Endothelial cell of umbilical vein (primary cell): ENCODE measurements around the gene NOL4. TPM values are rescaled to one million over a fixed set of nuclear protein-coding genes. Genes with fewer than 3 reads are reported as not detected.

ENCODE experiments used
- BruUV-seq: library from RNA; stranded (reverse); fragments of 400-500 nt; replicated peaks from 2 replicates; lab custom pipeline; 2021; lab: Mats Ljungman, UMichigan
- CTCF ChIA-PET: fragments of 300-600, 350-600 bp; sonication (Branson Sonifier 250); formaldehyde crosslinking; loops from one replicate; lab custom pipeline; 2021; ENCODE audit warnings: antibody characterized with exemption, inconsistent platforms; lab: Charles Lee
- POLR2A ChIA-PET: fragments of 300-600, 350-600 bp; sonication (Branson Sonifier 250); formaldehyde crosslinking; loops from one replicate; lab custom pipeline; 2021; ENCODE audit warnings: antibody characterized with exemption, inconsistent platforms; lab: Charles Lee
- DNase-seq: peaks from one replicate; pipeline ENCODE4 v3.0.0-alpha.2; 2011; ENCODE audit warnings: low read depth, low spot score
- FAIRE-seq: peaks from 2 replicates; lab custom pipeline; 2011; peaks lifted over from hg19 to GRCh38; lab: Jason Lieb, UNC
- H2AFZ ChIP-seq: 2 replicates; pipeline ENCODE4 v1.6.0; 2012; ENCODE audit warnings: low read depth, low read length, control low read depth, inconsistent platforms
- H3K27ac ChIP-seq: 2 replicates; pipeline ENCODE4 v1.5.1; 2011; ENCODE audit warnings: low read depth, mild to moderate bottlenecking, control low read depth, low read length, moderate library complexity; ENCODE audit not compliant: insufficient read depth
- H3K27me3 ChIP-seq, 2 experiments: 2 replicates each; pipeline versions ENCODE4 v1.6.0 to v1.6.1; 2011; ENCODE audit warnings: low read length in 2 of 2, mixed read lengths in 1 of 2; ENCODE audit not compliant: control insufficient read depth in 2 of 2, insufficient read depth in 2 of 2
- H3K36me3 ChIP-seq, 2 experiments: 2 replicates in 1 of 2; 3 replicates in 1 of 2; pipeline ENCODE4 v1.5.1; 2011; ENCODE audit warnings: low read length in 2 of 2, mild to moderate bottlenecking in 1 of 2, moderate library complexity in 1 of 2; ENCODE audit not compliant: control insufficient read depth in 2 of 2, insufficient read depth in 2 of 2; ENCODE audit errors: extremely low read depth in 1 of 2
- H3K4me1 ChIP-seq: 3 replicates; pipeline ENCODE4 v1.5.1; 2011; ENCODE audit warnings: mild to moderate bottlenecking, low read length; ENCODE audit not compliant: control insufficient read depth, insufficient read depth; ENCODE audit errors: extremely low read depth
- H3K4me2 ChIP-seq: 2 replicates; pipeline ENCODE4 v1.6.1; 2011; ENCODE audit warnings: low read length, control low read depth, mixed read lengths; ENCODE audit not compliant: insufficient read depth
- H3K4me3 ChIP-seq, 3 experiments: fragments of 200-600 bp in 1 of 3; sonication (generic), shearing (Covaris generic) in 1 of 3; replicated peaks in 1 of 3; 2 replicates each; pipeline ENCODE4 v1.5.1; 2011 to 2016; ENCODE audit warnings: control low read depth in 3 of 3, low read length in 3 of 3, mild to moderate bottlenecking in 2 of 3, inconsistent platforms in 1 of 3, low read depth in 1 of 3, moderate library complexity in 1 of 3; ENCODE audit not compliant: insufficient read depth in 1 of 3
- H3K79me2 ChIP-seq: 2 replicates; pipeline ENCODE4 v1.6.0; 2012; ENCODE audit warnings: low read length, inconsistent platforms; ENCODE audit not compliant: control insufficient read depth, insufficient read depth
- H3K9ac ChIP-seq: replicated peaks from 2 replicates; pipeline ENCODE3; 2011; ENCODE audit warnings: low read length, control low read depth; ENCODE audit not compliant: insufficient read depth; ENCODE audit errors: extremely low read depth
- H3K9me1 ChIP-seq: replicated peaks from 3 replicates; pipeline ENCODE4 v1.6.0; 2011; ENCODE audit warnings: mild to moderate bottlenecking, low read length; ENCODE audit not compliant: control insufficient read depth, insufficient read depth; ENCODE audit errors: extremely low read depth
- H3K9me3 ChIP-seq: replicated peaks from 2 replicates; pipeline ENCODE4 v1.5.1; 2012; ENCODE audit warnings: low read length, inconsistent platforms; ENCODE audit not compliant: control insufficient read depth, insufficient read depth
- H4K20me1 ChIP-seq: replicated peaks from 2 replicates; pipeline ENCODE3; 2011; ENCODE audit warnings: mild to moderate bottlenecking, low read length; ENCODE audit not compliant: control insufficient read depth, insufficient read depth; ENCODE audit errors: extremely low read depth
- FOS ChIP-seq: IDR thresholded peaks from 2 replicates; pipeline ENCODE4 v1.6.1; 2011; ENCODE audit warnings: mild to moderate bottlenecking, low read length, moderate library complexity, borderline replicate concordance; ENCODE audit not compliant: insufficient read depth
- GATA2 ChIP-seq: IDR thresholded peaks from 2 replicates; pipeline ENCODE4 v1.7.0; 2011; ENCODE audit warnings: low read depth, mild to moderate bottlenecking, moderate library complexity, mixed read lengths, low read length; ENCODE audit not compliant: insufficient read length, insufficient read depth
- JUN ChIP-seq: IDR thresholded peaks from 2 replicates; pipeline ENCODE4 v1.6.1; 2011; ENCODE audit warnings: borderline replicate concordance, low read depth; ENCODE audit not compliant: insufficient read length, insufficient read depth
- MYC ChIP-seq: IDR thresholded peaks from one replicate; pipeline ENCODE4 v1.6.1; 2011; ENCODE audit warnings: mild to moderate bottlenecking, low read depth, low read length
- POLR2A ChIP-seq: IDR thresholded peaks from 2 replicates; pipeline ENCODE4 v1.6.1; 2012; ENCODE audit warnings: low read depth, mild to moderate bottlenecking, control low read depth, low read length
- dilution Hi-C: fragments of 300-500 bp; cut with MboI; formaldehyde crosslinking; loops from one replicate; pipeline ENCODE4 v1.15.0; 2019; ENCODE audit warnings: low sequenced_read_pairs; ENCODE audit not compliant: extremely low pct_ligation_motif_present
- intact Hi-C: fragments of 100-400 bp; cut with micrococcal nuclease; formaldehyde crosslinking; loops from one replicate; pipeline ENCODE4 v1.10.0; 2022
- polyA plus RNA-seq, 4 experiments: library from polyadenylated mRNA; depleted of rRNA in 3 of 4; stranded (reverse) in 3 of 4; unstranded in 1 of 4; fragments of >200 nt; gene quantifications; 2 replicates each; pipeline versions ENCODE4 v1.2.1 to v1.2.3, GENCODE V29; 2011 to 2012; ENCODE audit warnings: missing spikeins in 1 of 4
- total RNA-seq: library from RNA; stranded (reverse); gene quantifications from 2 replicates; pipeline ENCODE4 v1.2.3, GENCODE V29; 2021
- TF ChIP-seq, protein P1 (sequence below), 2 donors: IDR thresholded peaks; 1 replicate in 1 of 2; 2 replicates in 1 of 2; pipeline ENCODE4 v1.5.1; 2011; ENCODE audit warnings: low read length in 2 of 2, mild to moderate bottlenecking in 2 of 2, moderate library complexity in 2 of 2, control low read depth in 1 of 2, inconsistent platforms in 1 of 2, low read depth in 1 of 2; ENCODE audit not compliant: insufficient read depth in 1 of 2; ENCODE audit errors: extremely low read depth in 1 of 2

NOL4 gene
- total and polyA plus RNA-seq, 2 donors (not counting 3 experiments of a cell fraction or from before 2014, with no cell fraction given), result not detected

- no peaks in the 10 kb centered on the region for H3K9me3 ChIP-seq
- H3K4me1 ChIP-seq, result no peaks in the 10 kb centered on the region
- H3K79me2 ChIP-seq, result no peaks in the 10 kb centered on the region
- intact Hi-C loops, result no loop called here
- no peaks in the 10 kb centered on the region for H3K36me3 ChIP-seq
- dilution Hi-C loops, result no loop called here
- no peak overlapping the region for H3K9ac ChIP-seq
- no peaks in the 10 kb centered on the region for H4K20me1 ChIP-seq
- no peak overlapping the region for H3K4me2 ChIP-seq
- BruUV-seq, result no TSS peak
- no peak overlapping the region for H3K4me3 ChIP-seq
- DNase-seq (no peak), FAIRE-seq (no peak)
- TF ChIP-seq POLR2A (no peak), JUN (no peak)
- TF ChIP-seq, protein P1, sequence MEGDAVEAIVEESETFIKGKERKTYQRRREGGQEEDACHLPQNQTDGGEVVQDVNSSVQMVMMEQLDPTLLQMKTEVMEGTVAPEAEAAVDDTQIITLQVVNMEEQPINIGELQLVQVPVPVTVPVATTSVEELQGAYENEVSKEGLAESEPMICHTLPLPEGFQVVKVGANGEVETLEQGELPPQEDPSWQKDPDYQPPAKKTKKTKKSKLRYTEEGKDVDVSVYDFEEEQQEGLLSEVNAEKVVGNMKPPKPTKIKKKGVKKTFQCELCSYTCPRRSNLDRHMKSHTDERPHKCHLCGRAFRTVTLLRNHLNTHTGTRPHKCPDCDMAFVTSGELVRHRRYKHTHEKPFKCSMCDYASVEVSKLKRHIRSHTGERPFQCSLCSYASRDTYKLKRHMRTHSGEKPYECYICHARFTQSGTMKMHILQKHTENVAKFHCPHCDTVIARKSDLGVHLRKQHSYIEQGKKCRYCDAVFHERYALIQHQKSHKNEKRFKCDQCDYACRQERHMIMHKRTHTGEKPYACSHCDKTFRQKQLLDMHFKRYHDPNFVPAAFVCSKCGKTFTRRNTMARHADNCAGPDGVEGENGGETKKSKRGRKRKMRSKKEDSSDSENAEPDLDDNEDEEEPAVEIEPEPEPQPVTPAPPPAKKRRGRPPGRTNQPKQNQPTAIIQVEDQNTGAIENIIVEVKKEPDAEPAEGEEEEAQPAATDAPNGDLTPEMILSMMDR (IDR thresholded peaks at IDR 0.05; ENCODE audit: extremely low read depth in 1 of 2, insufficient read depth in 1 of 2, low read depth in 1 of 2, low read length in 2 of 2), result no peak
- H3K27me3 ChIP-seq, result no peaks in the 10 kb centered on the region
- H2AFZ ChIP-seq, result no peak overlapping the region
- H3K9me1 ChIP-seq, result no peaks in the 10 kb centered on the region
- no peak overlapping the region for H3K27ac ChIP-seq
- ChIA-PET POLR2A (no interaction called here), CTCF (no interaction called here)
Measured at GRCh38 chr18:34258176-34258575, 33.5 kb upstream of the NOL4 start.

GRCh38 chr18:34251919-34252318, 27.2 kb upstream of the NOL4 start:
- Histone ChIP-seq H3K36me3 (no peaks in the 10 kb centered on the region), H2AFZ (no peak overlapping the region), H3K4me2 (no peak overlapping the region), H3K27ac (no peak overlapping the region), H3K79me2 (no peaks in the 10 kb centered on the region), H3K4me1 (no peaks in the 10 kb centered on the region), H3K9me3 (no peaks in the 10 kb centered on the region), H3K9ac (no peak overlapping the region), H3K27me3 (no peaks in the 10 kb centered on the region), H4K20me1 (no peaks in the 10 kb centered on the region), H3K9me1 (no peaks in the 10 kb centered on the region), H3K4me3 (no peak overlapping the region)
- CTCF ChIA-PET, result no interaction called here
- FAIRE-seq (no peak), DNase-seq (no peak)
- BruUV-seq, result no TSS peak
- dilution Hi-C loops, result no loop called here
- POLR2A ChIA-PET, result no interaction called here
- intact Hi-C loops, result no loop called here
- TF ChIP-seq MYC (no peak), POLR2A (no peak), JUN (no peak), GATA2 (no peak), FOS (no peak)
